Activated CD8-positive, alpha-beta T cell treated with anti-CD3 and anti-CD28 coated beads for 36 hours (primary cell): ENCODE results near the gene DLX1. TPM values are rescaled to one million over a fixed set of nuclear protein-coding genes. Genes with fewer than 3 reads are reported as not detected.
"Not testable (repeated sequence)": the region's sequence is repeated elsewhere in the genome, so short reads cannot be mapped to it uniquely, and the experiment has no call there.

Source experiments
- ATAC-seq: fragments of 200-7000 bp; cut with Tn5 transposase; one replicate; pipeline ENCODE4 v1.10.0; 2021; ENCODE audit warnings: mild to moderate bottlenecking, moderate library complexity
- CTCF ChIA-PET: fragments of 350-600 bp; sonication (Branson Sonifier 250); formaldehyde crosslinking; loops from one replicate; lab custom pipeline; 2021; ENCODE audit warnings: antibody characterized with exemption; lab: Charles Lee
- POLR2A ChIA-PET: fragments of 350-600 bp; sonication (Branson Sonifier 250); formaldehyde crosslinking; loops from one replicate; lab custom pipeline; 2021; ENCODE audit warnings: antibody characterized with exemption; lab: Charles Lee
- DNase-seq: peaks from one replicate; pipeline ENCODE4 v3.0.0-alpha.2; 2020
- H3K27ac Mint-ChIP-seq: one replicate; pipeline ENCODE4 v1.8.0; 2021; ENCODE audit warnings: mild to moderate bottlenecking, mixed read lengths
- H3K27me3 Mint-ChIP-seq: one replicate; pipeline ENCODE4 v1.8.0; 2021; ENCODE audit warnings: mixed read lengths
- H3K36me3 Mint-ChIP-seq: one replicate; pipeline ENCODE4 v1.8.0; 2021; ENCODE audit warnings: low read depth, mixed read lengths
- H3K4me1 Mint-ChIP-seq: one replicate; pipeline ENCODE4 v1.8.0; 2021; ENCODE audit warnings: low read depth, mixed read lengths
- H3K4me3 Mint-ChIP-seq: one replicate; pipeline ENCODE4 v1.8.0; 2021; ENCODE audit warnings: mild to moderate bottlenecking, moderate library complexity, mixed read lengths
- H3K9me3 Mint-ChIP-seq: one replicate; pipeline ENCODE4 v1.8.0; 2021; ENCODE audit warnings: mixed read lengths
- CTCF ChIP-seq: fragments of 200-600 bp; IDR thresholded peaks from one replicate; pipeline ENCODE4 v1.8.0; 2022; ENCODE audit warnings: antibody characterized with exemption, mild to moderate bottlenecking
- intact Hi-C: fragments of 100-400 bp; cut with micrococcal nuclease; formaldehyde crosslinking; loops from one replicate; pipeline ENCODE4 v1.10.0; 2022
- total RNA-seq, 2 experiments: library from RNA; stranded (reverse); gene quantifications; one replicate each; pipeline ENCODE4 v1.2.3, GENCODE V29; 2021

Gene DLX1
- total RNA-seq, 2 experiments from 2014 or later = not detected

DNA sequence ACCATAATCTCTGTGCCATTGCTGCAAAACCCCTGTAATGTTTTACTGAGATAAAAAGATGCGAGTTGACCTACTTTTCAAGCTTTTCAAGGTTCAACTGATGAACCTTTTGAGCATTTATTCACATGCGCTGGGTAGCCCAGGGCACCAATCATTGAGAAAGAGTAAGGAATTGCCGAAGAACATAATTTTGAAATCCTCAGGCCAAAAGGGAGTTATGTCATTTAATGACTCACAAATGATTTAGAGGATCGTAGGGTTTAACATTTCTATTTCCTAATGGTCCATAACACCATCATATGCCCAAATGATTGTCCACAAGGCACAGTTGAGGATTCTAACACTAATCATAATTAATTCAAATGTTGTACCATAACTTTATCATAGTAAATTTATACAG is 20.2 kb upstream of the DLX1 start:
- ATAC-seq (no peak), DNase-seq (no peak)
- peaks cover 15% of the 10 kb centered on the region for H3K36me3 Mint-ChIP-seq
- intact Hi-C loops = no loop called here
- no peaks in the 10 kb centered on the region for H3K27me3 Mint-ChIP-seq
- H3K27ac Mint-ChIP-seq = no peak overlapping the region
- POLR2A ChIA-PET = no interaction called here
- no peak overlapping the region for H3K4me3 Mint-ChIP-seq
- no peaks in the 10 kb centered on the region for H3K9me3 Mint-ChIP-seq
- H3K4me1 Mint-ChIP-seq = no peaks in the 10 kb centered on the region
- no peak for TF ChIP-seq CTCF
- CTCF ChIA-PET = no interaction called here

DNA sequence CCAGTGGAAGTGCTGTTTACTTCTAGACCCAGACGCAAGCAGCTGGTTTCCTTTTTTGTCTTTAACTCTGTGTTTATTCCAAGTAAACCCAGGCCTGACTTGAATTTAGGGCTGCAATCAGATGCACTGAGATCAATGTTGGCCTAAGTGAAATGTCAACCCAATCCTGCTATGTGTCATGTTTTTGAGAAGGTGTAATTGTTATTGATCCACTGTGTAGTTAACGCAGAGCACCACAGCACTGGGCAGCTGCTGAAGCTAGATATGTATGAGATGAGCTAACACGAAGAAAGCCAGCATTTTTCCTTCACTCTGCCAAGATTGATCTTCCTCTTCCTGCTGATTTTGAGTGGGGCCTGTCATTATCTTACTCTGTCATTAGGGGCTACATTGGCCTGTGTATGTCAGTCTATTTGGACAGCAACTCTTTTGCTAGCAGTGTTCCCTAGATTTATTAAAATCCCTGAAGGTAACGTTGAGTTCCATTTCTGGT is 18.9 kb upstream of the DLX1 start:
- Mint-ChIP-seq H3K27ac (no peak overlapping the region), H3K36me3 (peaks cover 15% of the 10 kb centered on the region), H3K4me3 (no peak overlapping the region), H3K9me3 (no peaks in the 10 kb centered on the region), H3K27me3 (no peaks in the 10 kb centered on the region), H3K4me1 (no peaks in the 10 kb centered on the region)
- POLR2A ChIA-PET = no interaction called here
- TF ChIP-seq CTCF = no peak
- CTCF ChIA-PET = no interaction called here
- no peak for DNase-seq
- intact Hi-C loops = no loop called here
- no peak for ATAC-seq

GRCh38 chr2:172067905-172068304 is 17.4 kb upstream of the DLX1 start:
- H3K4me3 Mint-ChIP-seq, DNase-seq, POLR2A ChIA-PET, H3K9me3 Mint-ChIP-seq, CTCF ChIA-PET, H3K27ac Mint-ChIP-seq, intact Hi-C loops, ATAC-seq, H3K27me3 Mint-ChIP-seq, H3K4me1 Mint-ChIP-seq: not testable (repeated sequence)
- H3K36me3 Mint-ChIP-seq = peaks cover 16% of the 10 kb centered on the region

- no peaks in the 10 kb centered on the region for H3K9me3 Mint-ChIP-seq
- H3K27ac Mint-ChIP-seq = no peak overlapping the region
- H3K36me3 Mint-ChIP-seq = peaks cover 11% of the 10 kb centered on the region
- POLR2A ChIA-PET = no interaction called here
- no peak for TF ChIP-seq CTCF
- CTCF ChIA-PET = no interaction called here
- peaks cover 5% of the 10 kb centered on the region for H3K27me3 Mint-ChIP-seq
- ATAC-seq (no peak), DNase-seq (no peak)
- intact Hi-C loops = no loop called here
- no peak overlapping the region for H3K4me3 Mint-ChIP-seq
- H3K4me1 Mint-ChIP-seq = no peaks in the 10 kb centered on the region
These were observed 14.4 kb upstream of the DLX1 start for GRCh38 chr2:172070936-172071335.

DNA sequence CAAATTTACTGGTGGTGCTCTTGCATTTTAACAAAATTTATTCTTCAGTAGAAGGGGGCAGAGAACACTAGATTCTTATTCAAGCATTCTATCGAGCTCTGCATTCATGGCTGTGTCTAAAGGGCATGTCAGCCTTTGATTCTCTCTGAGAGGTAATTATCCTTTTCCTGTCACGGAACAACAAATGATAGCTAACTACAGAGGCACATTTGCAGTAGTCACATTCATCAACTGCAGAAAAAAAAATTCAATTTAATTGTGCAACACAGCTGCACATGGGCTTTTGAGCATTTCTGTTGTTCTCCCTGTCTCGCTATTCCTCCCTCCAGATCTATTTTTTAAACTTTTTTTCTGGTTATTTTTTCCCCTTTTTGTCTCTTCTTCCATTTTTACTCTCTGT is 13.0 kb upstream of the DLX1 start:
- Mint-ChIP-seq H3K27ac (no peak overlapping the region), H3K36me3 (peaks cover 11% of the 10 kb centered on the region), H3K9me3 (no peaks in the 10 kb centered on the region), H3K4me3 (no peak overlapping the region), H3K4me1 (no peaks in the 10 kb centered on the region), H3K27me3 (peaks cover 11% of the 10 kb centered on the region)
- intact Hi-C loops = no loop called here
- no peak for ATAC-seq
- ChIA-PET CTCF (interaction anchor here (1.0 kb wide), 1 partner anchor 12 kb away, joined by 4 read pairs; no protein-coding TSS in a partner anchor), POLR2A (no interaction called here)
- no peak for TF ChIP-seq CTCF
- no peak for DNase-seq
